Measurements from ENCODE around the gene GON4L. TPM values are rescaled to one million over a fixed set of nuclear protein-coding genes. Genes with fewer than 3 reads are reported as not detected.
"Not testable (repeated sequence)": the region's sequence is repeated elsewhere in the genome, so short reads cannot be mapped to it uniquely, and the experiment has no call there.

The GON4L gene
- total and polyA plus RNA-seq, 3 donors from 2014 or later: 36.4 to 108 (median 77.2) TPM

- DNase-seq: no peak
- Histone ChIP-seq H3K4me3 (no peak overlapping the region), H3K27me3 (no peaks in the 10 kb centered on the region), H3K4me1 (no peaks in the 10 kb centered on the region), H3K36me3 (ENCODE audit: low read depth, missing control alignments) (no peaks in the 10 kb centered on the region), H3K27ac (no peak overlapping the region), H3K9me3 (no peaks in the 10 kb centered on the region)
- 97 to 99% methylated on average over 4 of the region's 4 CpGs for whole genome bisulfite sequencing, 2 donors
- no peak for TF ChIP-seq POLR2A (IDR thresholded peaks at IDR 0.05)
- TF ChIP-seq CTCF (IDR thresholded peaks at IDR 0.05): no peak
- intact Hi-C loops (cut with DNase I; ENCODE audit: low total_unique reads): no loop called here
Observed at GRCh38 chr1:155759966-155760630, 96.9 kb downstream of the GON4L start.

GRCh38 chr1:155759017-155759416 lies 98.0 kb downstream of the GON4L start:
- 95 to 100% methylated on average over 3 of the region's 3 CpGs for WGBS, 2 donors
- H3K27ac ChIP-seq; H3K4me1 ChIP-seq; DNase-seq; H3K27me3 ChIP-seq; intact Hi-C loops (cut with DNase I; ENCODE audit: low total_unique reads); H3K36me3 ChIP-seq (ENCODE audit: low read depth, missing control alignments); H3K4me3 ChIP-seq; H3K9me3 ChIP-seq: not testable (repeated sequence)

- H3K36me3 ChIP-seq (ENCODE audit: low read depth, missing control alignments); H3K9me3 ChIP-seq; DNase-seq; H3K27me3 ChIP-seq; H3K27ac ChIP-seq; intact Hi-C loops (cut with DNase I; ENCODE audit: low total_unique reads); H3K4me1 ChIP-seq; H3K4me3 ChIP-seq: not testable (repeated sequence)
- 60 to 70% methylated on average over 3 to 5 of the region's 5 CpGs for WGBS, 2 donors
Observed at GRCh38 chr1:155748141-155748540, 108.9 kb downstream of the GON4L start.

DNA sequence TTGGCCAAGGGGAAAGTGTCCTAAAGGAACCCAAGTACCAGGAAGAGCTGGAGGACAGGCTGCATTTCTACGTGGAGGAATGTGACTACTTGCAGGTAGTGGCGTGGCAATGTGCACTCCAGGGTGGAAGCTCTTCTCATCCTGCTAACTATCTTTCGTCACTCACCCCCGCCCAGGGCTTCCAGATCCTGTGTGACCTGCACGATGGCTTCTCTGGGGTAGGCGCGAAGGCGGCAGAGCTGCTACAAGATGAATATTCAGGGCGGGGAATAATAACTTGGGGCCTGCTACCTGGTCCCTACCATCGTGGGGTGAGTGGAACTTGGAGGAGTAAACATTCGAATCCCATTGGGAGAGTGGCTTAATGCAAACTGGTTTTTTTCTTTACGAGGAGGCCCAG lies 109.4 kb downstream of the GON4L start:
- H3K4me1 ChIP-seq; DNase-seq; H3K4me3 ChIP-seq; H3K9me3 ChIP-seq; H3K27me3 ChIP-seq; intact Hi-C loops (cut with DNase I; ENCODE audit: low total_unique reads); H3K27ac ChIP-seq; H3K36me3 ChIP-seq (ENCODE audit: low read depth, missing control alignments): not testable (repeated sequence)
- WGBS, 2 donors: 94 to 95% methylated on average over 10 to 11 of the region's 12 CpGs

DNA sequence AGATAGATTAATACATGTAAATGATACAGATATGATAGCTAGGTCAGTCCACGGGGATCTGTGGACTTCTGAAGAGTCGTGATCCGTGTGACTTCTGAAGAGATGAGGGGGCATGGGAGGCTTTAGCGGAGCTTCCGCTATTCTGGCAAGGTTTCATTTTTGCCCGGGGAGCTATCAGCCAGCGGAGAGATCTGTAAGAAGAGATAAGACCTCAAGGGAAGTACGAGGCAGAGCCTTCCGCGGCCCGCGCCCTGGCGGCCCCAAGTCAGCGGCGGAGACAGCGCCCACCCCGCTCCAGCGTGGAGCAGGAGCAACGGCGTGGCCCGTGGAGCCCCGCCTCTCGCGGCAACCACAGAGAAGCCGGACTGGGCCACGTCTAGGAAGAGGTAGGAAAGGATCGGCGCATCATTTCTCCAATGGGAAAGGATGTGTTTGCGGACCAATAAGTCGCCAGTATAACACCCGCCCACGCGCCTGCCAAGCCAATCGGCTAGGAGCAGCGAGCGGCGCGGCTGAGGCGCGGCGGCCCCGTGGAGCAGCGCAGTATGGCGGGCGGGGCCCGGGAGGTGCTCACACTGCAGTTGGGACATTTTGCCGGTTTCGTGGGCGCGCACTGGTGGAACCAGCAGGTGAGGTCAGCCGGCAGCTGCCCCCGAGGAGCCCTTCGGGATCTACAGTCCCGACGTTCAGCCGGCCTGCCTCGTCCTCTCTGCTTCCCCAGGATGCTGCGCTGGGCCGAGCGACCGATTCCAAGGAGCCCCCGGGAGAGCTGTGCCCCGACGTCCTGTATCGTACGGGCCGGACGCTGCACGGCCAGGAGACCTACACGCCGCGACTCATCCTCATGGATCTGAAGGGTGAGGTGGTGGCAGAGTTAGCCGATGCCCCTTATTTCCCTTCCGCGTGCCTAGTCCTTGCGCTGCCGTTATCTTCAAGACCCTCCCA lies 111.5 kb downstream of the GON4L start:
- H3K9me3 ChIP-seq; H3K4me1 ChIP-seq; H3K36me3 ChIP-seq (ENCODE audit: low read depth, missing control alignments); H3K27me3 ChIP-seq; intact Hi-C loops (cut with DNase I; ENCODE audit: low total_unique reads): not testable (repeated sequence)
- H3K4me3 ChIP-seq: peak overlapping the region; percentile 52 to 72
- peak overlapping the region; percentile 21 to 27 for H3K27ac ChIP-seq
- WGBS, 2 donors: 0 to 2% methylated on average over 13 to 46 of the region's 77 CpGs
- peak; percentile 97 for DNase-seq

GRCh38 chr1:155744711-155745283 lies 112.2 kb downstream of the GON4L start:
- 52 to 65% methylated on average over 9 of the region's 9 CpGs for WGBS, 2 donors
- no peaks in the 10 kb centered on the region for H3K36me3 ChIP-seq (ENCODE audit: low read depth, missing control alignments)
- intact Hi-C loops (cut with DNase I; ENCODE audit: low total_unique reads): no loop called here
- no peaks in the 10 kb centered on the region for H3K9me3 ChIP-seq
- no peaks in the 10 kb centered on the region for H3K4me1 ChIP-seq
- TF ChIP-seq POLR2A (IDR thresholded peaks at IDR 0.05) (no peak), CTCF (IDR thresholded peaks at IDR 0.05) (no peak)
- no peaks in the 10 kb centered on the region for H3K27me3 ChIP-seq
- peak overlapping the region; percentile 21 to 27 for H3K27ac ChIP-seq
- no peak for DNase-seq
- H3K4me3 ChIP-seq: peak overlapping the region; percentile 52 to 72
